ENCODE results near the gene TSPAN33.
"Not testable (repeated sequence)": the region's sequence is repeated elsewhere in the genome, so short reads cannot be mapped to it uniquely, and the experiment has no call there.

TSPAN33 gene

DNA sequence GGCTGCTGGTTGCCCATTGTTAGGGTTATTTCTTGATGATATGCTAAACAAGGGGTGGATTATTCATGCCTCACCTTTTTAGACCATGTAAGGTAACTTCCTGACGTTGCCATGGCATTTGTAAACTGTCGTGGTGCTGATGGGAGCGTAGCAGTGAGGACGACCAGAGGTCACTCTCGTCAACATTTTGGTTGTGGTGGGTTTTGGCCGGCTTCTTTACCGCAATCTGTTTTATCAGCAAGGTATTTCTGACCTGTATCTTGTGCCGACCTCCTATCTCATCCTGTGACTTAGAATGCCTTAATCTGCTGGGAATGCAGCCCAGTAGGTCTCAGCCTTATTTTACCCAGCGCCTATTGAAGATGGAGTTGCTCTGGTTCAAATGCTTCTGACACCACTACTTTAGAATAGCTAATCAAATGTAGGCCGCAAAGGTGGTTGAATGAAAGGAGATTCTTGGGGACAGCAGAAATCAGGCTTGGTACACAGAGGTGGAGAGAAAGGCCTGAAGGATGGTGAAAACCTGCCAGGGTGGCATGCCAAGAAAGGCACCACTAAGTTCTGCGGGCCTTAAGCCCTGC is 26.0 kb downstream of the TSPAN33 start:
- DNase-seq: no peak

DNA sequence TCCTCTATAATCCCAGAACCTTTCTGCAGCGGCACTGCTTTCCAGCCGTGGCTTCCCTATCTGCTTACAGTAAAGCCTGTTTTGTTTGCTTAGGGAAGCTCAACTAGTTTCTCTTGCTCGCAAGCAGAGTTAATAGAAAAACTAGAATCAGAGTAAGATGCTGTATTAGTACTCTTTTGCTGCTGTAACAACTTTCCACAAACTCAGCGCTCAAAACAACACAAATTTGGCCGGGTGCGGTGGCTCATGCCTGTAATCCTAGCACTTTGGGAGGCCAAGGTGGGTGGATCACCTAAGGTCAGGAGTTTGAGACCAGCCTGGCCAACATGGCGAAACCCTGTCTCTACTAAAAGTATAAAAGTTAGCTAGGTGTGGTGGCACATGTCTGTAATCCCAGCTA is 29.4 kb downstream of the TSPAN33 start:
- not testable (repeated sequence) for DNase-seq

DNA sequence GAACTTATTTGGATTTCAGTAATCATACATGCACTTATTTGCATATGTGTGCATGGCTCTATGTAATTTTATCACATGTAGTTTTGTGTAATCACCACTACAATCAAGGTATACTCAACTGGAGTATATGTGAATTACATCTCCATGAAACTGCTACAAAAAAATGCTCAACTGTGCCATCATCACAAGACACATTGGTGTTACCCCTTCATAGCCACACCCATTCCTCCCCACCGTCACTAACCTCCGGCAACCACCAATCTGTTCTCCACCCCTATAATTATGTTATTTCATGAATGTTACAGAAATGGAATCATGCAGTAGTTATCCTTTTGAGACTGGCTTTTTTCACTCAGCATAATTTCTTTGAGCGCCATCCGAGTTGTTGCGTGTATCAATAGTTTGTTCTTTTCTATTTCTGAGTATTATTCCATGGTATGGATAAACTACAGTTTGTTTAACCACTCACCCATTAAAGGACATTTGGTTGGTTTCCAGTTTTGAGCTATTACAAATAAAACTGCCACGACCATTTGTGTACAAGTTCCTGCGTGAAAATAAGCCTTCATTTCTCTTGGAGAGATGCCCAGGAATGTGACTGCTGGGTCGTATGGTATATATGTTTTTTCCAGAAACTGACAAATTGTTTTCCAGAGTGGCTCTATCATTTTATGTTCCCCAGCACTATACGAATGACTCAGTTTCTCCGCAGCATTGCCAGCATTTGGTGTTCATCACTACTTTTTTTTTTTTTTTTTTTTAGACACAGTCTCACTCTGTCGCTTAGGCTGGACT is 32.6 kb downstream of the TSPAN33 start:
- no peak for DNase-seq

DNA sequence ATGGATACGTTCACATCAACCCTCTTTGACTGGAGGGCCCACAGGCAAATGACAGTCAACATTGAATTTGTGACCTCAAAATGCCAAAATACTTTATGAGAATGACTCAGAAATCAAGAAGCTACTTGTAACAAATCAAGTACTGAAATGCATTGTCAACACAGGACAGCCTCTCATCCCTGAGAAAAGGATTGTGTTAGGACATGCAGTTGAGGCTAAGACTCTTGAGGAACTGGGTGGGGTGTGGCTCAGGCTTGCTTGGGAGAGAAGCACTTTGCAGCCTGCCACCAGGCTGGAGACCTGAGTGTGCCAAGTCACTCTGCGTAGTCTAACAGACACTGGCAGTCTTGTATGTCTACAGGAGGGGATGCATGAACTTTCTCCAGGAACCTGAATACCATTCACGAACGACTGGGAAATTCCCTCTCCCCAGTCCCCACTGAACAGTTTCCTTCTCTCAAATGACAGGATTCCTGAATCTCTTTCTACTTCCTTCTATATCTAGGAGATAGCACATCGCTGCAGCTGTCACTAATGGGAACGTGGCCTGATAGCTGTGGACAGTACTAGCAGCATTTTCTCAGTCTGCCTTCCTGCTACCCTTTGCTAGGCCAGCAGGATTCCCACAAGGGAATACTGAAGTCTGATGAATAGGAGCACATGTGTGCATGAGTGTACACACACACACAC is 40.6 kb downstream of the TSPAN33 start:
- DNase-seq: no peak

DNA sequence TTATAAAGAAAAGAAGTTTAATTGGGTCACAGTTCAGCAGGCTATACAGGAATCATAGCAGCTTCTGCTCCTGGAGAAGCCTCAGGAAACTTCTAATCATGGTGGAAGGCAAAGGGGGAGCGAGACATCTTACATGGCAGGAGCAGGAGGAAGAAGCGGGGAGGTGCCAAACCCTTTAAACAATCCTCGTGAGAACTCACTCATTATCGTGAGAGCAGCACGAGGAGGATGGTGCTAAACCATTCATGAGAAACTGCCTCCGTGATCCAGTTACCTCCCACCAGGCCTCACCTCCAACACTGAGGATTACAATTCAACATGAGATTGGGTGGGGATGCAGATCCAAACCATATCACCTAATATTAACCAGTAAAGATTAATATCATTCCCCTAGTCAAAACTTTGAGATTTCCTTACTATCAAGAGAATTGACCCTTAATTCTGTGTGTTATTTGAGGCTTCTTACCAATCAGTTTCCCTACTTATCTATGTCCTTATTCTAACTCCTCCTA is 42.3 kb downstream of the TSPAN33 start:
- DNase-seq: no peak

DNA sequence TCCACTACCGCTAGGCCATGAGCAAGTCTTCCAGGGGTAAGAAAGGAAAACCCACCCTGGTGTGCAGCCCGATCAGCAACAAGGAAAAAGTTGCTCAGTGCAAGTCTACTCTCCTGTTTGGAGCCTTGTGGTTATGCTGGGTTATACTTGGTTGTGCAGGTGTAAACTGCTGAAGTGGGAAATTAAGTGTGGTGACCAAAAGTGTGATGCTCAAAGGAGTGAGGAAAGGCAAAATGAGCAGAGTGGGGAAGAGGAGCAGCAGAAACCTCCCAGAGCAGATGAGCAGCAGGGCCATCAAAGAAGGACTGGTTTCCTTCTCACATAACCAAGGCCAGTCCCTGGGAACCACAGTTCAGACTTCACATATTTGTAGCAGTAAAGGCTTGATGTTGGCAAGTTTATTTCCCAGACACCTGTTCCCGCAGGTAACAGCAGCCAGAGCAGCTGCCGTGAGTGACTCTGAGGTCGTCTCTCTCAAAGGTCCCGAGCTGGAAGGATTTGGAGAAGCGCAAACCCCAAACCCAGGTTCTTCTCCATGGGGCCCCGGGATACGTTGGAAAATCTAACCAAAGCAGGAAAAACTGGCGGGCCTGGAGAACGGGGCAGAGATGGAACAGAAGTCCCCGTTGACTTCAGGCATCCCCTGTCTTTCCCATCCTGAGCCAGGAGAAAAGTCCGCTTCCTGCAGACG is 43.3 kb downstream of the TSPAN33 start:
- no peak for DNase-seq

DNA sequence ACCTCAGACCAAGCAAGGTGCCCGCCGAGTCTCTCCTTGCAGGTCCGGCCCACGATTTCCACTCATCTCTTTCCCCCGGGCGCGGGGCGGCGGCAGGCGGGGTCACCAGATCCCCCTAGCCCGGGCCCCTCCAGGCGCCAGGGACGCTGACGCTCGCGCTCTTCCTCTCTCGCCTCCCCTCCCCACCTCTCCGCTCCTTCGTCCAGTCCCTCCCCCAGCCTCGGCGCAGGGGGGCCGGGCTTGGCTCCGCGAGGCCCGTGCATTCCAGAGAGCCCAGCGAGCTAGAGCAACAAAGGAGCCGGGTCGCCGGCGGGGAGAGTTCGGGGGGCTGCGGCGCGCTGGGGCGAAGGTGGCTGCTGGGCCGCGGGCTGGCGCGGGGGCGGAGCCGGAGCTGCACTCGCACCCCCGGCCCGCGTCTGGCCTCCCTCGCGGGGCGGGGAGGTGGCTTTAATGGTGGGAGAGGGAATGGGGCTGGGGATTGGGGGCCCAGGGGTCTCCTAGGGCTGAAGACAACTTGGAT is 43.9 kb downstream of the TSPAN33 start, which contains the start of gene SMO:
SMO (plus strand) TSS at position 262 of the 520 bp plus-strand sequence. CDS start 519 bp downstream, outside the sequence.
- peak in 2 of 4 experiments; percentile 19 to 32 for DNase-seq

DNA sequence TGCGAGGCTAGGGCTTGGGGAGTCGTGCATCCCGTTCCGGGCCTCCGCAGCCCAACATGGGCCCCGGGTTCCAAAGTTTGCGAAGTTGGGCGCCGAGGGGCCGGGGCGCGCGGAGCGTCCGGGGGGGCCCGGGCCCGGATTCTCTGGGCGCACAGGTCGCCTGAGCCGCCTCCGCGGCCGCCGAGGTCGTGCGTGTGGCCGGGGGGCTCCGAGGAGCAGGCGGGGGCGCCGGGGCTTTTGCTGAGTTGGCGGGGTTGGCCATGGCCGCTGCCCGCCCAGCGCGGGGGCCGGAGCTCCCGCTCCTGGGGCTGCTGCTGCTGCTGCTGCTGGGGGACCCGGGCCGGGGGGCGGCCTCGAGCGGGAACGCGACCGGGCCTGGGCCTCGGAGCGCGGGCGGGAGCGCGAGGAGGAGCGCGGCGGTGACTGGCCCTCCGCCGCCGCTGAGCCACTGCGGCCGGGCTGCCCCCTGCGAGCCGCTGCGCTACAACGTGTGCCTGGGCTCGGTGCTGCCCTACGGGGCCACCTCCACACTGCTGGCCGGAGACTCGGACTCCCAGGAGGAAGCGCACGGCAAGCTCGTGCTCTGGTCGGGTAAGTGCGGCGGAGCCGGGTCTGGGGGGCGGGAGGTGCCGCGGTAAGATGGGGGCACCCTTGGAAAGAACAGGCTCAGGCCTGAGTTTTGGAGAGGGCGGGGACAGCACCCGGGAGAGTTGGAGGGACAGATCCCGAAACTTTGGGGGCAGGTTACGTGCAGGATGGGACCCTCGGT is 44.6 kb downstream of the TSPAN33 start:
- peak; percentile 15 to 62 (median 40) for DNase-seq

DNA sequence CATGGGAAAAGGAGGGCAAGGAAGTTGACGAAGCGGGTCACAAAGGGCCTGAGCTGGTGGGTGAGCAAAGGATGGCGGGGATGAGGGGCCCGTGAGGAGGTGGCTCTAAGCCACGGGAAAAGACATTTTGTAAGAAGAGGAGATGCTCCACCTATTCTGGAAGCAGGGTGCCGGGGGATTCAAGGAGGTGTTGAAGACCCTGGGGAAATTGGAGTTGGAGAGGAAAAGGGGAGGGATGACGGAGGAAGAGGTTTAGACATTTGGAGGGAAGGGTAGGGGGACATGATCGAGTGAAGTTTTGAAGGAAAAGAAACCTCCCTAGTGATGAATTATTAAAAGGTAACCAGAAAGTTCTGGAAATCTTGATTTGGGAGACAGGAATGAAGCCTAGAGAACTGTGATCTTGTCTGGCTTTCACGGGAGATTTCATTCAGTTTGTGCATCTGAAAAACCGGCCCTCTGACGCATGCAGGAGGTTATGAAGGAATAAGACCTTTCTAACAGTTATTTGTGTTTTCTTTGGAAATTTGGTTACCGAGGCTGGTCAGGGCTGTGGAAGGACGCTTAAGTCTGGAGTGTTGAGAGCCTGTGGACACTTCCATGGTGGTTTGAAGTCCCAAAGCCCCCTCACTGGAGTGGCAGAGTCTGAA is 45.3 kb downstream of the TSPAN33 start:
- DNase-seq: no peak

DNA sequence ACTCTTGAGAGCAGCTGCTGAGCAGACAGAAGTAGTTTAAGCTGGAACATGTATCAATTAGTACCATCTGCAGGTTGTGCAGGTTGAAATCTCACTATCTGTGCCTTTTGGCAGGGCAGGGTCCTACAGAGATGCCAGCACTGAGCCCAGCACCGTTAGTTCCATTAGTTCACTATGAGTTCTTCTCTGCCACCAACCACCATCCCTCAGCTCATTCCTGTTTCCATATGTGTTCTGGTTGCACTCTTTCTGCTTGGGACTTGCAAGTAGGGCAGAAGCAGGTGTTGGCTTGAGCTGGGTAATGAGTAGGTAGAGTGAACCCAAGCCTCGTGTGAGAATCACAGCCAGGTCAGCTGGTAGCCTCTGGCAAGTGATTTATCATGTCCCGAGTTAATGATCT is 46.8 kb downstream of the TSPAN33 start:
- no peak for DNase-seq

DNA sequence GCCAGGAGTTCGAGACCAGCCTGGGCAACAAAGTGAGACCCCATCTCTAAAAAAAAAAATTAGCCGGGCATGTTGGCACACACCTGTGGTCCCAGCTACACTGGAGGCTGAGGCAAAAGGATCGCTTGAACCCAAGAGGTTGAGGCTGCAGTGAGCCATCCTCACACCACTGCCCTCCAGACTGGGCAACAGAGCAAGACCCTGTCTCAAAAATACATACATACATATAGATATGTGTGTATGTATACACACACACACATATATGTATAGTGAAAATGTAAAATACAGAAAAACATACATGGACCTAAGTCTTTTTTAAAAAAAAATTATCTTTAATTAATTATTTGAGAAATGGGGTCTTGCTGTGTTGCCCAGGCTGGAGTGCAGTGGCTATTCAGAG is 49.4 kb downstream of the TSPAN33 start:
- no peak for DNase-seq

DNA sequence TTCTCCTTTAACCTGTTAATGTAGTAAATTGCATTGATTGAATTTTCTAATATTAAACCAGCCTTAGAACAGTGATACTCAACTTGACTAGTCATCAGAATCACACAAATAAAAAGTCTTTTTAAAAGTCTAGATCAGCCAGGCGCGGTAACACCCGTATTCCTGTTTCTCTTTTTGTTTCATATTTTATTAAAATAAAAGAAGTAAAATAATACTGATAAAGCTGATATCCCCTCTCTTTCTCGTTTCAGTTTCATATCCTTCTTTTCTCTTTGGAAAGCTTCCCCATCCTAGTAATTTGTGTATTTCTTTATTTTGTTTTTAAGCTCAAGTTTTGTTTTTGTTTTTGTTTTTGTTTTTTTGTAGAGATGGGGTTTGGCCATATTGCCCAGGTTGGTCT is 53.3 kb downstream of the TSPAN33 start:
- DNase-seq: peak in 2 of 4 experiments; percentile 24 to 49

DNA sequence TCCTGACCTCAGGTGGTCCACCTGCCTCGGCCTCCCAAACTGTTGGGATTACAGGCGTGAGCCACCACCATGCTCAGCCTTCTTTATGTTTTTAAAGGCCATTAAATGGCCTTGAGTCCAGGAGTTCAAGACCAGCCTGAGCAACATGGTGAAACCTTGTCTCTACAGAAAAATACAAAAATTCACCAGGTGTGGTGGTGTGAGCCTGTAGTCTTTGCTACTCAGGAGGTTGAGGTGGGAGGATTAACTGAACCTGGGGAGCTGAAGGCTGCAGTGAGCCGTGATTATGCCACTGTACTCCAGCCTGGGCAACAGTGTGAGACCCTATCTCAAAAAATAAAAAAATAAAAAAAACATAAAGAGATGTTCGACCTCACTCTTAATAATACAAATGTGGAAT is 54.9 kb downstream of the TSPAN33 start:
- DNase-seq: no peak

DNA sequence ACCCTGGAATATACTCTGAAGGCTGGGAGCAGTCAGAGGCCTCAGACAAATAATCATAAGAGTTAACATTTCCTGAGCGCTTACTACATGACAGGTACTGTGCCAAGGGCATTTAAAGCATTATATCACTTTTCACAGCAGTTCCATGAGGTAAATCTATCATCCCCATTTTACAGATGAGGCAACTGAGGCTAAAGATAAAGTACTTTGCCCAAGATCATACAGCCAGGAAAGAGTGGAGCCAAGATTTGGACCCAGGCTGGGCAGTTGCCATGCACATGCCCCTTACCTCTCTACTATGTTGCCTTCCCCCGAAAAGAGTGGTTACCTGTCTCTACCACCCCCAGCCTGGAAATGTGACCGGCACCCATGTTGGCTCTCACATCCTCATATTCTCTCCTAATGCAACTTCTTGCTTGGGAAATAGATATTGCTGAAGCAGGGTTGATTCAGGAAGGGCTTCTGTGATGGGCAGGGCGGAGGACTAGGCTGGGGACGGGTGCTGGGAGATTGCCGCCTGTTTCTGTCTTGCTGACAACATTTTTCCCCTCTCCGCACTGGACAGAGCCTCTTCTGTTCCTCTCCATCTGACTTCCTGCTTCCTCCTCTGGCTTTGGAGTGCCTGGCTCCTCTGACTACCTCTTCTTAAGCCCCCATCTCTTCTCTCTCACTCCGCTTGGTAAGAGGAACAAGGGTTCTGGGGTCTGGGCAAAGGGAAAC is 57.7 kb downstream of the TSPAN33 start:
- peak; percentile 62 to 75 (median 69) for DNase-seq

DNA sequence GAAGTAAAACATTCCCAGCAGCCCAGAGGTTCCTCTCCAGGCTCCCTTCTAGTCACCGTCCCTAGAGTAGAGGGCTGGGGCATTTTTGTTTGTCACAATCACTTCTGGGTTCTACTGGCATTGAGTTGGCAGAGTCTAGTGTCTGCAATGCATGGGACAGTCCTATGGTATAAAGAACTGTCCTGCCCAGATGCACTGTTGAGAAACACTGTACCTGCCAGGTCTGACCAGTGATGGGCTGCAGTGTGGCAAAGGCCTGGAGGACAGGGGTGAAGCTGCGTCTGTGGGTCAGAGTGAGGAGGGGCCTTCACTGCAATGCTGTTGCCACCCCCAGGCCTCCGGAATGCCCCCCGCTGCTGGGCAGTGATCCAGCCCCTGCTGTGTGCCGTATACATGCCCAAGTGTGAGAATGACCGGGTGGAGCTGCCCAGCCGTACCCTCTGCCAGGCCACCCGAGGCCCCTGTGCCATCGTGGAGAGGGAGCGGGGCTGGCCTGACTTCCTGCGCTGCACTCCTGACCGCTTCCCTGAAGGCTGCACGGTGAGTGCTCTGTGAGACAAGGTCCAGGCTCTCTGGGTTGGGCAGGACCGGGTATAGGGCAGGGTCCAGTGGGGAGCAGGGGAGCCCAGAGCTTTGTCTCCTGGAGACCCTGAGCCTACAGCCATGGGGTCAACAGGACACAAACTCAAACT is 58.7 kb downstream of the TSPAN33 start:
- no peak for DNase-seq

DNA sequence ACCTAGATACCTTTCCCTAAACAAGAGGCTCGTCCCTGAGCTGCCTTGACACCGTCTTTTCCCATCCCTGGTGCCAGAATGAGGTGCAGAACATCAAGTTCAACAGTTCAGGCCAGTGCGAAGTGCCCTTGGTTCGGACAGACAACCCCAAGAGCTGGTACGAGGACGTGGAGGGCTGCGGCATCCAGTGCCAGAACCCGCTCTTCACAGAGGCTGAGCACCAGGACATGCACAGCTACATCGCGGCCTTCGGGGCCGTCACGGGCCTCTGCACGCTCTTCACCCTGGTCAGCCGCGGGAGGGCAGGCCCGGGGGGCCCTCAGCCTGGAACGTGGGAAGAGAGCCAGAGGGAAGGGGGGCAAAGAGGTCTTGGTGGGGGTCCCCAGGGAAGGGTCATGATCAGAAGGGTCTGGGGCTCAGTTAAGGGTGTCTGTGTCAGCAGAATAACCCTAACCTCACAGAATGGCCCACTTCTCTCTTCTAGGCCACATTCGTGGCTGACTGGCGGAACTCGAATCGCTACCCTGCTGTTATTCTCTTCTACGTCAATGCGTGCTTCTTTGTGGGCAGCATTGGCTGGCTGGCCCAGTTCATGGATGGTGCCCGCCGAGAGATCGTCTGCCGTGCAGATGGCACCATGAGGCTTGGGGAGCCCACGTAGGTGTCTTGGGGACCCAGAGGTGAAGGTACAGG is 60.8 kb downstream of the TSPAN33 start:
- no peak for DNase-seq

DNA sequence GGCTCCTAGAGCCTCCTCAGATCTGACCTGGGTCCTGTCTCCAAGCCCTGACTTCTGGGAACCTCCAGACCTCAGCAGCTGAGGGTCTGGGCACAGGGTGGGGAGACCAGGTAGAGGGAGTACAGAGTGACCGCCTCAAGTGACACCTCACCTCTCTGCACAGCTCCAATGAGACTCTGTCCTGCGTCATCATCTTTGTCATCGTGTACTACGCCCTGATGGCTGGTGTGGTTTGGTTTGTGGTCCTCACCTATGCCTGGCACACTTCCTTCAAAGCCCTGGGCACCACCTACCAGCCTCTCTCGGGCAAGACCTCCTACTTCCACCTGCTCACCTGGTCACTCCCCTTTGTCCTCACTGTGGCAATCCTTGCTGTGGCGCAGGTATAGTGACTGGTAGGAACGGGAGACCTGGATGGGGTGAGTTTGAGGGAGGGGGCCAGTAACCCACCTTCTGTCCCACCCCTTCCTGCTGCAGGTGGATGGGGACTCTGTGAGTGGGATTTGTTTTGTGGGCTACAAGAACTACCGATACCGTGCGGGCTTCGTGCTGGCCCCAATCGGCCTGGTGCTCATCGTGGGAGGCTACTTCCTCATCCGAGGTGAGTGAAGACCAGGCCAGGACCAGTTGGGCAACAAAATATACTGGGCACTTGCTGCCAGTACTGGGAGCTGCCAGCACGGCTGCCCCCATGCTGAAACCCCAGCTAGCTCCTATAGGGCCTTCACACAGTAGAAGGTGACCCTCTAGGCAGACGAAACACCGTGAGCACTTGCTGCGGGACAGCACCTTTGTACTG is 61.7 kb downstream of the TSPAN33 start:
- DNase-seq: peak in 3 of 4 experiments; percentile 30 to 47 (median 31)

DNA sequence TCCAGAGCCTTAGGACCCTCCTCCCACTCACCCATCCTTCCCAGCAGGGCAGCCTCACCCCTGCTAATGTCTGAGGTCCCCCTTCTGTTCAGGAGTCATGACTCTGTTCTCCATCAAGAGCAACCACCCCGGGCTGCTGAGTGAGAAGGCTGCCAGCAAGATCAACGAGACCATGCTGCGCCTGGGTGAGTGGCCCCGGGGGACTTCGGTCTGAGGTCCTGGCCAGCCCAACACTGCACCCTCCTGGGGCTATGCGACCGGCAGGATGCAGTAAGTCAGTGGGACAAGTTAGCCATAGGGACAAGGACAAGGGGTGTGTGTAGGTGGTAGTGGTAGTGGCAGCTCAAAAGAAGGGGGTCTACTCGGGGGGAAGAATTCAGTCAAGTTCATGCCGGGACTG is 64.2 kb downstream of the TSPAN33 start:
- DNase-seq: no peak

Data from suppressor macrophage (primary cell).